GM18499 (cell line): Measurements from ENCODE around the gene PRSS58.

ENCODE experiments used
- ATAC-seq: cut with Tn5 transposase; IDR thresholded peaks from one replicate; pipeline ENCODE4 v1.9.1; 2021; ENCODE audit warnings: moderate number of reproducible peaks; ENCODE audit not compliant: insufficient read depth, unreplicated experiment

The PRSS58 gene

GRCh38 chr7:142228537-142229104 lies 29.2 kb downstream of the PRSS58 start:
- ATAC-seq = no peak
